Measurements from ENCODE around the gene TFPI.

The TFPI gene

GRCh38 chr2:187509667-187510417 is 44.4 kb downstream of the TFPI start:
- Mint-ChIP-seq H3K36me3 (ENCODE audit: low read depth) (no peaks in the 10 kb centered on the region), H3K4me3 (no peak overlapping the region), H3K27me3 (no peaks in the 10 kb centered on the region), H3K4me1 (ENCODE audit: low read depth) (no peaks in the 10 kb centered on the region), H3K9me3 (no peaks in the 10 kb centered on the region), H3K27ac (no peak overlapping the region)

- Mint-ChIP-seq H3K27ac (no peak overlapping the region), H3K4me3 (no peak overlapping the region), H3K4me1 (ENCODE audit: low read depth) (no peaks in the 10 kb centered on the region), H3K36me3 (ENCODE audit: low read depth) (no peaks in the 10 kb centered on the region), H3K9me3 (no peaks in the 10 kb centered on the region), H3K27me3 (peaks cover 5% of the 10 kb centered on the region)
These were observed 47.8 kb downstream of the TFPI start for GRCh38 chr2:187506416-187506815.

- Mint-ChIP-seq H3K4me3 (no peak overlapping the region), H3K27ac (no peak overlapping the region), H3K4me1 (ENCODE audit: low read depth) (no peaks in the 10 kb centered on the region), H3K27me3 (peaks cover 5% of the 10 kb centered on the region), H3K36me3 (ENCODE audit: low read depth) (no peaks in the 10 kb centered on the region), H3K9me3 (no peaks in the 10 kb centered on the region)
These were observed 49.1 kb downstream of the TFPI start for GRCh38 chr2:187505065-187505672.

- no peaks in the 10 kb centered on the region for H3K36me3 Mint-ChIP-seq (ENCODE audit: low read depth)
- no peaks in the 10 kb centered on the region for H3K4me1 Mint-ChIP-seq (ENCODE audit: low read depth)
- no peaks in the 10 kb centered on the region for H3K9me3 Mint-ChIP-seq
- no peak overlapping the region for H3K4me3 Mint-ChIP-seq
- peaks cover 5% of the 10 kb centered on the region for H3K27me3 Mint-ChIP-seq
- no peak overlapping the region for H3K27ac Mint-ChIP-seq
These were observed 49.8 kb downstream of the TFPI start for GRCh38 chr2:187504312-187504921.

- Mint-ChIP-seq H3K9me3 (no peaks in the 10 kb centered on the region), H3K4me3 (no peak overlapping the region)
These were observed 50.5 kb downstream of the TFPI start for GRCh38 chr2:187503700-187504099.

GRCh38 chr2:187502467-187502866 is 51.8 kb downstream of the TFPI start:
- Mint-ChIP-seq H3K27ac (no peak overlapping the region), H3K9me3 (no peaks in the 10 kb centered on the region), H3K4me3 (no peak overlapping the region), H3K4me1 (ENCODE audit: low read depth) (no peaks in the 10 kb centered on the region), H3K27me3 (peaks cover 5% of the 10 kb centered on the region), H3K36me3 (ENCODE audit: low read depth) (no peaks in the 10 kb centered on the region)

More at GRCh38 chr2:187503700-187504099, 50.5 kb downstream of the TFPI start:
- Mint-ChIP-seq H3K27ac (no peak overlapping the region), H3K4me1 (ENCODE audit: low read depth) (no peaks in the 10 kb centered on the region), H3K36me3 (ENCODE audit: low read depth) (no peaks in the 10 kb centered on the region), H3K27me3 (peaks cover 5% of the 10 kb centered on the region)

GRCh38 chr2:187500585-187501359 is 53.5 kb downstream of the TFPI start:
- H3K9me3 Mint-ChIP-seq: no peaks in the 10 kb centered on the region
- no peaks in the 10 kb centered on the region for H3K36me3 Mint-ChIP-seq (ENCODE audit: low read depth)
- H3K27ac Mint-ChIP-seq: no peak overlapping the region
- no peaks in the 10 kb centered on the region for H3K4me1 Mint-ChIP-seq (ENCODE audit: low read depth)
- peaks cover 5% of the 10 kb centered on the region for H3K27me3 Mint-ChIP-seq
- H3K4me3 Mint-ChIP-seq: no peak overlapping the region

GRCh38 chr2:187499941-187500532 is 54.2 kb downstream of the TFPI start:
- H3K4me3 Mint-ChIP-seq: no peak overlapping the region
- H3K27ac Mint-ChIP-seq: no peak overlapping the region
- no peaks in the 10 kb centered on the region for H3K9me3 Mint-ChIP-seq
- H3K27me3 Mint-ChIP-seq: peaks cover 5% of the 10 kb centered on the region
- H3K36me3 Mint-ChIP-seq (ENCODE audit: low read depth): no peaks in the 10 kb centered on the region
- H3K4me1 Mint-ChIP-seq (ENCODE audit: low read depth): no peaks in the 10 kb centered on the region

- Mint-ChIP-seq H3K4me3 (no peak overlapping the region), H3K4me1 (ENCODE audit: low read depth) (no peaks in the 10 kb centered on the region), H3K27me3 (peaks cover 5% of the 10 kb centered on the region), H3K36me3 (ENCODE audit: low read depth) (no peaks in the 10 kb centered on the region), H3K9me3 (peaks cover 6% of the 10 kb centered on the region), H3K27ac (no peak overlapping the region)
These were observed 56.3 kb downstream of the TFPI start for GRCh38 chr2:187497858-187498463.

GRCh38 chr2:187497140-187497539 is 57.1 kb downstream of the TFPI start:
- Mint-ChIP-seq H3K4me1 (ENCODE audit: low read depth) (no peaks in the 10 kb centered on the region), H3K4me3 (no peak overlapping the region), H3K9me3 (peaks cover 6% of the 10 kb centered on the region), H3K36me3 (ENCODE audit: low read depth) (no peaks in the 10 kb centered on the region), H3K27me3 (no peaks in the 10 kb centered on the region), H3K27ac (no peak overlapping the region)

- no peaks in the 10 kb centered on the region for H3K4me1 Mint-ChIP-seq (ENCODE audit: low read depth)
- no peaks in the 10 kb centered on the region for H3K36me3 Mint-ChIP-seq (ENCODE audit: low read depth)
- H3K27ac Mint-ChIP-seq: no peak overlapping the region
- no peaks in the 10 kb centered on the region for H3K27me3 Mint-ChIP-seq
- H3K4me3 Mint-ChIP-seq: no peak overlapping the region
- peaks cover 6% of the 10 kb centered on the region for H3K9me3 Mint-ChIP-seq
These were observed 58.9 kb downstream of the TFPI start for GRCh38 chr2:187495324-187495723.

GRCh38 chr2:187493877-187494568 is 60.2 kb downstream of the TFPI start:
- Mint-ChIP-seq H3K4me1 (ENCODE audit: low read depth) (no peaks in the 10 kb centered on the region), H3K9me3 (peaks cover 6% of the 10 kb centered on the region), H3K27me3 (no peaks in the 10 kb centered on the region), H3K4me3 (no peak overlapping the region), H3K36me3 (ENCODE audit: low read depth) (no peaks in the 10 kb centered on the region), H3K27ac (no peak overlapping the region)

GRCh38 chr2:187493180-187493579 is 61.1 kb downstream of the TFPI start:
- Mint-ChIP-seq H3K36me3 (ENCODE audit: low read depth) (no peaks in the 10 kb centered on the region), H3K4me1 (ENCODE audit: low read depth) (no peaks in the 10 kb centered on the region), H3K27ac (no peak overlapping the region), H3K9me3 (peaks cover 6% of the 10 kb centered on the region), H3K27me3 (no peaks in the 10 kb centered on the region), H3K4me3 (no peak overlapping the region)

- Mint-ChIP-seq H3K27ac (no peak overlapping the region), H3K27me3 (no peaks in the 10 kb centered on the region), H3K9me3 (no peaks in the 10 kb centered on the region), H3K36me3 (ENCODE audit: low read depth) (no peaks in the 10 kb centered on the region), H3K4me1 (ENCODE audit: low read depth) (no peaks in the 10 kb centered on the region), H3K4me3 (no peak overlapping the region)
These were observed 68.0 kb downstream of the TFPI start for GRCh38 chr2:187486241-187486640.
